ENCODE results near the gene OR5AU1.

Gene OR5AU1

GRCh38 chr14:21106498-21107282, 49.2 kb downstream of the OR5AU1 start:
- peak; percentile 87 for TF ChIP-seq CTCF (IDR thresholded peaks at IDR 0.05)
- DNase-seq (ENCODE audit: low spot score), result peak; percentile 84
- peak overlapping the region; percentile 33 to 66 for H3K27ac ChIP-seq
- H3K4me3 ChIP-seq, result peak overlapping the region; percentile 8

- Histone ChIP-seq H3K4me3 (peak overlapping the region; percentile 8), H3K27ac (peak overlapping the region; percentile 33 to 66)
- no peak for DNase-seq (ENCODE audit: low spot score)
- no peak for TF ChIP-seq CTCF (IDR thresholded peaks at IDR 0.05)
Observed at GRCh38 chr14:21106176-21106497, 49.7 kb downstream of the OR5AU1 start.

GRCh38 chr14:21105095-21105494, 50.8 kb downstream of the OR5AU1 start:
- no peak for DNase-seq (ENCODE audit: low spot score)
- Histone ChIP-seq H3K27ac (peak overlapping the region in 1 of 2 donors; percentile 99), H3K4me3 (no peak overlapping the region)
- TF ChIP-seq CTCF (IDR thresholded peaks at IDR 0.05), result no peak
